Bone marrow (tissue), 2 donors: ENCODE measurements around the gene CCM2L.

ENCODE experiments used
- DNase-seq, 2 donors: peaks; one replicate each; lab custom pipeline; 2025; lab: John Stamatoyannopoulos, UW

CCM2L gene

DNA sequence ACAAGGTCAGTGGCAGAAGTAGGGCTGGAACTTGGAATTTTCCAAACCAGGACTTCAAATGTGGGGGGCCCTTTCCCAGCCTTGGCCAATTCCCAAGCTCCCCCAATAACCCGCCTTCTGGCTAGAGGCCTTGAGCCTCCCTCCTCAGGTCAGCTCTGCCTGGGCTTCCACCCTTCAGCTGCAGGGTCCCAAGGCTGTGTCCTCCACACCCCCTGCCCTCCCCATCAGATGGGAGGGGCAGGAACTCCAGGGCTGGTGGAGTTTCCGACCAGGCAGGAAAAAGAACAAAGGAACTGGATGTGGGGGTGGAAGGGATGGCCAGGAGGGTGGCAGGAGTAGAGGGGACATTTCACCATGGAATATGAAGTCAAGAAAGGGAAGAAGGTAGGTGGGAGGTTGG lies at the start of gene CCM2L:
TSS of gene CCM2L (plus strand) at position 338 of the 400 bp plus-strand sequence. CDS start at position 355, 17 bp downstream.
- no peak for DNase-seq

DNA sequence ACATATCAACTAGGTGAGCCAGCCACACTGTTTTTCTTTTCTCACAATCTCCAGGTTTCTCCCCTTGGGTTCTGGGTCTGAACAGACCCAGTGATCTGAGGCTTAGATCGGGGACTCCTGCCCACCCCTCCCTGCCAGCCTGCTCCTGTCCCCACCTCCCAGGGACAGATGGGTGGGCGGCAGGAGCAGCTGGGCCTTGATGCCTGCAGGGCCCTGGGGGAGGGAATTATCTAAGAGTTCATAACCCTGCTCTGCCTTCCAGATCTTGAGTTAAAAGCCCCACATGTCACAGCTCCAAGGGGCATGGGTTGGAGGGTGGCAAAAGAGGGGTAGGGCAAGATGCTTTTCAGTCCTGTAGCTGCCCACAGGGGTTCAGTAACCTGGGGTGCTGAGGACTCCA lies 47.5 kb upstream of the CCM2L start:
- no peak for DNase-seq

DNA sequence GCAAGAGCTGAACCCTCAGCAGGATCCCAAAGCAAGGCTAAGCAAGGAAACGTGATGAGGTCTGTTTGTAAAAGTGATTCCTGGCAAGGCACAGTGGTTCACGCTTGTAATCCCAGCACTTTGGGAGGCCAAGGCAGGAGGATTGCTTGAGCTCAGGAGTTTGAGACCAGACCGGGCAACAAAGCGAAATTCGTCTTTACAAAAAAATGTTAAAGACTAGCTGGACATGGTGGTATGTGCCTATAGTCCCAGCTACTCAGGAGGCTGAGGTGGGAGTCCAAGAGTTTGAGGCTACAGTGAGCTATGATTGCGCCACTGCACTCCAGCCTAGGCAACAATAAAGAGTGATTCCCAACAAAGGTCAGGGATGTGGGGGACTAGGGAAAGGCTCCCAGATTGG lies 46.3 kb upstream of the CCM2L start:
- DNase-seq: no peak

- no peak for DNase-seq
Measured at GRCh38 chr20:31966991-31967655, 43.1 kb upstream of the CCM2L start.

GRCh38 chr20:31967830-31968249 lies 42.4 kb upstream of the CCM2L start, which contains the start of gene XKR7:
Gene XKR7, plus strand, starts transcription at chr20:31968151. Its CDS starts 25 bp downstream, at chr20:31968176.
- peak; percentile 19 to 27 for DNase-seq

- DNase-seq: peak; percentile 49 to 54
Measured at GRCh38 chr20:31968291-31969126, 41.7 kb upstream of the CCM2L start.

DNA sequence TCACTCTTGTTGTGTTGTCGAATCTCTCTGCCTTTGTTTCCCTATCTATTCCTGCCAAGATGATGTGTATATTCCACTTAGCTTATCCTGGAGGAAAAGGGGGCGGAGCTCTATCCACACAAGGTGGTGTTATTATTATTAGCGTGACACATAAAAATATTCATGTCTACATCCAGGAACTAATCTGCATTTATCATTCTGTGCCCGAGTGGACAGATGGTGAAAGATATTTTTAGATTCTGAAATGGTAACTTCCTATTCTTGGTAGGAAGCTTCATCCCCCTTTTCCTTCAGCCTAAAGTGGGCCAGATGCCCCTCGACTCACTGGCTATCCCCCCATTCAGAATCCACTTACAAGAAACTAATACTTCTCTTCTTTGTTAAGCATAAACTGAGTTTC lies 40.2 kb upstream of the CCM2L start:
- no peak for DNase-seq

DNA sequence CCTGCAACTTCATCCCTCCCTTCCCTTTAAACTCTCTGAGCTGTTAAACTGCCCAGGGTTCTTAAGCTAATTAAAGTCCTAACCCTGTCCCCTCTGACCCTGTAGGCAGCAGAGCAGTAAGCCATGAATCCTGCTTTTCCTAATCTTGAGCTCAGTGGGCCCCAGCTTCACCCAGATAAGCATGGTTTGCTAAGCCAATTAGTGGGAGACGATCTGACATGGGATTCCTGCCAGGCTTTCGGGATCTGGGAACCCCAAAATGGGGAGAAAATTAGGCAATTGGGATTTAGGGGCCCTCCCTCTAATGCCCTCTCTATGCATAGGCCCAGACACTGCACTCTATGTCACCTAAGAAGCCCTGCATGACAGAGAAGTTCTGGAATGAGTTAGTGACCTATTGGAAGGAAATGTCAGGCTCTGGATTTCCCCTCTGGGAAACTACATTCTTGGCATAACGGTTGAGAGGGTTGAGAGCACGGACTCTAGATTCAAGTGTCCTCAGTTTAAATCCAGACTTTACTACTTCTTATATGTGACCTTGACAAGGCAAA lies 37.7 kb upstream of the CCM2L start:
- DNase-seq: no peak

GRCh38 chr20:31974296-31974695 lies 35.9 kb upstream of the CCM2L start:
- DNase-seq: no peak

- no peak for DNase-seq
Measured at GRCh38 chr20:31974951-31975487, 35.2 kb upstream of the CCM2L start.

- DNase-seq: no peak
Measured at GRCh38 chr20:31975874-31976273, 34.4 kb upstream of the CCM2L start.

DNA sequence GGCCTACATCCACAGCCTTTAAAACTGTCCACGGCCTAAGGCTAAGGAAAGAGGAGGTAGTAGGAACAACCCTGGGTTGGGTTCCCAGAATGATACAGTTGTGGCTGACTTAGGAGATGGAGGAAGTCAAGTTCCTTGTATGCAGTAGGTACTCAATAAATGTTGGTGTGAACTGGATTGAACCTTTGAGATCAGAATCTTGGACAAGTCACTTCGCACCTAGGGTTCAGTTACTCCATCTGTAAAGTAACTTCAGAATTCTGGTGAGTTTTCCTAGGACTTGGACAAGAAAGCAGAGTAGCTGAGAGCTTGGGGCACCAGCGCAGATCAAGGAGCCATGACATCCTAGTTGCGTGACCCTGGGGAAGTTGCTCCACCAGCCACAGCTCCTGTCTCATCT lies 33.2 kb upstream of the CCM2L start:
- DNase-seq: no peak

- DNase-seq: no peak
Measured at GRCh38 chr20:31979713-31980426, 30.4 kb upstream of the CCM2L start.

DNA sequence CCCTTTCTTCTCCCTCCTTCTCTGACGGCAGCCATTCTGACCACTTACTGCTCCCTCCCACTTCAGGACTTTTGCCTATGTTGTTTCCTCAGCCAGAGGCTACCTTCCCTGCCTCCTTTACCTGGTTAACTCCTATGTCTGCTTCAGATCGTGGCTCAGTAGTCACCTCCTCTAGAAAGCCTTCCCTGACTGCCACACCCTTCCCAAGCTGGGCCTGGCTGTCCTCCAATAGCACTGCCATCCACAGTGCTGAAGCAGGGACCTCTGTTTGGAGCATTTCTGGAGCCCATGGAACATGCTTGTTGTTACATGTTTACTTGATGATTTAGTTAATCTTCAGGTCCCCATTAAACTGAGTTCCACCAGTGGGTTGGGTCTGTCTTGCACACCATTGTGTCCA lies 28.5 kb upstream of the CCM2L start:
- DNase-seq: no peak

DNA sequence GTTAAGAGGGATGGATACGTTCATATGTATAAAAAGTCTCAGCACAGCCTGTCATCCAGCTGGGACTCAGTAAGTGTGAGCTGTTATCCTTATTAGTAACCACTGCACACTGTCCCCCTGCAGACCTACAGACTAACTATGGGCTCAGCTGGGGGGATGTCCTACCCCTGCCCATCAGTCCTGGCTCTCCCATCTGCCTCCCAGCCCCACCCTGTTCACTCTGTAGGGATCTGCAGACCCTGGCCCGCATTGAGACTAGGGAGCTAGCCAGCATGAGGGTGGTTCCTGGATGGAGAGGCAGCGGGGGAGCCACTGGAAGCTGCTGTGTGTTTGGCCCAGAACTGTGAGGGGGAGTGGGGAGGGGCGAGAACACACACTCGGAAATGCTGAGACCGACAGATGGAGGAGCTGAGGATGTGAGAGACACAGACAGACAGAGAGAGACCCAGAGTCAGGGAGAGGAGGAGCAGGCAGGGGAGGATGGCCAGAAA lies 25.2 kb upstream of the CCM2L start:
- DNase-seq: no peak

DNA sequence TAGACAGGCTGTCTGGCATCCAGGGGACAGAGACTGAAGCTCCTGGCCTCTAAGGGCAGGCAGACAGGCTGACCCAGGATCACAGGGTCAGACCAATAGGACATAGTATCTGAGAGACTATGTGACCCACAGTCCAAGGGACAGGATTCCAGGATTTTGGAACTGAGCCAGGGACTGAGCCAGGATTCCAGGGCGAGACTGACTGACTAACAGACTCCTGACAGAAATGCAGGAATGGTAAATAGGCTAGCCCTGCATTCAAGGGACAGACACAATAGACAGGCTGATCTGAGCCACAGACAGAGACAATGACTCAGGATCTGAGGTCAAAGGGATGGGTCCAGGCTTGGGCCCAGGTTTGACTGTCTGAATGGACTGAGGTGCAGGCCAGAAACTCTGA lies 22.5 kb upstream of the CCM2L start:
- no peak for DNase-seq

DNA sequence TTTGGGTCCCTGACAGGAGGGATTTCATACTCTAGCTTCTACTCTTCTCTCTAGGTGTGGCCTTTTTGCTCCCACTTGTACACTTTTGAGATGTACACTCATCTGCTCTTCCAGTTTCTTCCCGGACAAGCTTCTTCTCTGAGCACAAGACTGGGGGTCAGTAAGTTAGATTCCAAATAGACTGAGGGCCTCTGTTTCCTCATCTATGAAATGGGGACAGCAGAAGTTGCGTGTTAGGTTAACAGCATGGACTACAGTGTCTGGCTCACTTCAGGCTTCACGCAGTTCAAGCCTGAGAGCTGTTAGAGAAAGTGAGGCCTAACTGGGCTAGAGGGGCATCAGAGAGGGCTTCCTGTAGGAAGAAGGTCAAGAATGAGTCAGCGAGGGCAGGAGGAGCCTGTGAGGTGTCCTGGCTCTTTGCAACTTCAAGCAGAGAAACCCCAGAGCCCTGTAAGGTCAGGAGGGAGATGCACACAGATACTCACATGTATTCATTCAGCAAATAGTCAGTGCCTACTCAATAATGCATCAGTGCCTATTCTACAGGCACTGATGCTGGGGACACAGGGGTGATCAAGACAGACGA lies 21.7 kb upstream of the CCM2L start:
- no peak for DNase-seq

DNA sequence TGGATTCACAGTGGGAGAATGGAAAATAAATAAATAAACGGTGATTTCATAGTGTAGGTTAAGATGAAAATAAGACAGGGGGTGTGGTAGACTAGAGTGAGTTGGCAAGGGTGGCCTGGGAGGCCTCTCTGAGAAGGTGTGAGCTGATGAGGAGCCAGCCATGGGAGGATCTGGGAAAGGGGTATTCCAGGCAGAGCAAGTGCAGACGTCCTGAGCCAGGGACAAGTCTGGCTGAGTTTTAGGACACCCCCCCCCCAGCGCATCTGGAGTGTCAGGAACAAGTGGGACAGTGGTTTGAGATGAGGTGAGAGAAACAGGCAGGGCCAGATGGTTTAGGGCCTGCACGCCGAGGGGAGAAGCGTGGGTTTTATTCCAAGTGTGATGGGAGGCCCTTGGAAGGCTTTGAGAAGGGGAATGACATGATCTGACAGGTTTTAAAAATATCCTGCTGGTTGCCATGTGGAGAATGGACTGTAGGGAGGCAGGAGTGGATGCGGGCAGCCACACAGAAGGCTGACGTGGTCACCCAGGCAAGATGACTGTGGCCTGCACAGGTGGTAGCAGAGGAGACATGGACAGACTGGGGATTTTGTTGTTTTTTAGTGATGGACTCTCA lies 21.1 kb upstream of the CCM2L start:
- no peak for DNase-seq

DNA sequence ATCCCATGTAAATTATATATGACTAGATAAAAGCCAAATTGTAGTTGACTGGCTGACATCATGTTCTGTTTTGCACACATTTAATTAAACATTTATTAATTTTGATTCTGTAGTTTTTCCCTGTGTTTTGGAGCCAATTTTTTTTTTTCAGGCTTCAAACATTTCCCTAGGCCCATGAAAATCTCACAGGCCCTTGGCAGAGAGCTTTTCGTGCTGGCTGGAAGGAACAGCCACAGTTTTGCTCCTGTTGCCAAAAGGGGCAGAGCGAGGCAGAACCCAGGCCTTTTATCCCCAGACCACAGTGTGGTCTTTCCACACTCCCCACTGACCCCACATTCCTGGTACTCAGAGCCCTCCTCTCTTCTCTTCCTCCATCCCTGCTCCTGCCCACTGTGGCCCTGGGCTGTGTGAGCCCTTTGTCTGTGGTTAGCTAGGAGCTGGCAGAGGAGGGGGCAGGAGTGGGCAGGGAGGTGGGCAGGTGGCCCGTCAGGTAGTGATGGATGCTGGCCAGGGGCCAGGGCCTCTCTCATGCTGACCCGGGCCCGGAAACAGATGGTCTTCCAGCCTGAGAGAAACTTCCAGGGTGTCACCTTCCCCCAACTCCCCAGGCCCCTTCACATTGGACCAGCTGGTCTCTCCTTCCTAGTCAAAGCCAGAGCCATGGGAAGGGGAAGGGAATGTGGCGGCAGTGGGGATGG lies 19.4 kb upstream of the CCM2L start:
- DNase-seq: no peak

- DNase-seq: no peak
Measured at GRCh38 chr20:31991339-31991705, 18.9 kb upstream of the CCM2L start.

DNA sequence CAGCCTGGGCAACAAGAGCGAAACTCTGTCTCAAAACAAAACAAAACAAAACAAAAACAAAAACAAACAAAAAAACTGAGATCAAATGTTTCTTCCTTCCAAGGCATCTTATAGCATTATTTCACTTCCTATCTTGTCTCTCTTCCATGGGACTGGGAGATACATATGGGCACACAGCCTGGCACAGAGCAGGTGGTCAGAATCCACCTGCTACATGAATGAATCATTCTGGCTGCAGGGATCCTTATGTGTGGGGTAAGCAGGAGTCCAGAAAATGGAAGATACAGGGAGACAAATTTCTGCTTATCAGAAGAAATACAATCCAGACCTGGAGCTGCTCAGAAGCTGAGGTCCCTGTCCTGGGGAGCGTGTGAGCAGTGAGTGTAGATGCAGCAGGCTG lies 18.2 kb upstream of the CCM2L start:
- DNase-seq: no peak
